ENCODE measurements around the gene AMELX.

AMELX gene

DNA sequence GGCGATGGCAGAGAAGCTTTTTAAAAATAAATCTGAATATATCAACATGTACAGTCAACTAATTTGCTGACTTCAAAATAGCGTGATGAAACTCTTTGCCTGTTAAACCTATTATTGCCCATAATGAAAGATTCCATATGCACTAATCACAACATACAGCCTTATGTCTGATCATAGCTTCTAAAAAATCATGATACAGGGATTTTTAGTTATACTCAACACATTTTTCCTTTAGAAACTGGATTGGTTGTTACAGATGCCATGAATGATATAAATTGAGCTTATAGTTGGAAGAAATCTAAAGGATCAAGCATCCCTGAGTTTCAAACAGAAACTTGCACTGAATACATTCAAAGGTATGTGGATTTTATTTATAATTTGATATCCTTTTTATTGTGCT, at the start of gene AMELX:
Gene AMELX (plus strand): TSS at position 301 of the 400 bp plus-strand sequence. CDS start 1,376 bp downstream, outside the sequence.
- no peak for DNase-seq (ENCODE audit: low read depth, low spot score)

DNA sequence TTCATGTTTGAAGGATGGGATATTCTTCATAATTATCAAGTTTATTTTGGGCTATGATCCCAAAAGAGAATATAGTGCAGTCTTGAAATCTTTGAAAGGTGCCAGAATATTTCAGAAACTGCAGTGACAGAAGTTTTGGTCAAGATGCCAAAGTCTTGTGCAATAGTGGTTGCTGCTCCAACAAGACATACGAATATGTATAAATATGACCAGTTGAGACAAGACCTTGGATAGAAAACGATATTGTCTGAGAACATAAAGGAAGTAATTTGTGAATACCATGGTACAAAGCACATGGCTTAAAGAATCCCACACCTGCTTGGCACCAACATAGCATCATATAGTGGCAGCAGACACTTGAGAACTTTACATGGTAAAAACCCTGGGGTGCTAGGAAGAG, 48.6 kb upstream of the AMELX start:
- no peak for DNase-seq (ENCODE audit: low read depth, low spot score)

DNA sequence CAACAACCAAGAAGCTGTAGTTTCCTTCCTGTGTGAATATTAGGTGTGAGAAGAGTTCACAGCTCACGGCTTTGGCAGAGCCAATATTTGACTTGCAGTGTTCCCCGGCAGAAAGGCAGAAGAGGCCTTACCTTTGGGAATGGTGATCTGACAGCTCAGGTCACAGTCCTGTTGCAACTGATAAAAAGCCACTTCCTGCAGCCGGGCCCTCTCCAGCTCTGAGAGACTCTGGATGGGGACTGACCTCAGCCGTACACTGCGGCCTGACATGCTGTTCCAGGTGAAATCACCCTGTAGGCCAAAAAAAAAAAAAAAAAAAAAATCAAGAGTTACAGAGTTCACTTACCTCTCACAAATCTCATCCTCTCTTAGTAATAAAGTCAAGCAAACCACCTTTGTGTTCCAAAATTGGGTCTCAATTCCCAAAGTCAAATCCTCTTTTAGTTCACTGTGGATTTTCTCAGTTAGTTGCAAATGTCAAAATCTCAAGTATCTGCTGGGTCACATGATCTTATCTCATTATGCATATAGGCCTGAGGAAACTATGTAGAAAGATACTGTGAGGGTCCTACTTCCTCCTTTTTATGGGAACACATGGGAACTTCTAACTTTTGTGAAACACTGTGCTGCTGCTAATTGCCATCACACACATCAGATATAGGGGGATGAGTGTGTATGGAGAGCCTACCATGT, 38.6 kb upstream of the AMELX start:
- no peak for DNase-seq (ENCODE audit: low read depth, low spot score)

DNA sequence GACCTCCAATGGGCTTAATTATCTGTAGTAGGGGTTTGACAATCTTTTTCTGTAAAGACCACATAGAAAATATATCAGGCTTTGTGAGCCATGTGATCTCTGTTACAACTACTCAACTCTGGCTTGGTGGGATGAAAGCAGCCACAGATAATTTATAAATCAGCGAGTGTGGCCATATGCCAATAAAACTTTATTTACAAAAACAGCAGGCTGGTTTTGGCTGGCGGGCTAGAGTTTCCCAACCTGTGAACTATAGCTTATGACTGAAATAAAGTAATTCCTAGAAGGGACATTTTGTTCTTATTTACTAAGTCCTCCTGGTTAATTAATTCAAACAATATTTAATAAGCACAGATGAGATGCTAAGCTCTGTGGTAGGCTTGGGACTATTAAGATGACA, 35.9 kb upstream of the AMELX start:
- no peak for DNase-seq (ENCODE audit: low read depth, low spot score)

DNA sequence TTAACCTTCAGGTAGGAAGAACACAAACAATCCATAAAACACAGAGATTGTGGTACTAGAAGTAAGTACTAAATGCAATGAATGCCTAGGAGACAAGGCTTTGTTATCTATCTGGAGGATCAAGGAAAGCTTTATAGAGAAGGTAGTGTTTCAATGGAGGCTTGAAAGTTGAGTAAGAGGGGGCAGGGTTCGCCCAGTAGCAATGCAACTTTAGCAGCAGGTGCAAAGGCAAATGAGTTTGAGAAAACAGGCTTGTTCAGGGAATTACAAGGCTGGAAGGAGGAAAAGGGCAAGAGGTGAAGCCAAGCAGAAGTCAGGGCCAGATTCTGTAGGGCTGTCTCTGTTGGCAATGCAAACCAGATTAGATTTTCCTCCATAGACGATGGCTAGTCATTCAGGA, 35.5 kb upstream of the AMELX start:
- no peak for DNase-seq (ENCODE audit: low read depth, low spot score)

DNA sequence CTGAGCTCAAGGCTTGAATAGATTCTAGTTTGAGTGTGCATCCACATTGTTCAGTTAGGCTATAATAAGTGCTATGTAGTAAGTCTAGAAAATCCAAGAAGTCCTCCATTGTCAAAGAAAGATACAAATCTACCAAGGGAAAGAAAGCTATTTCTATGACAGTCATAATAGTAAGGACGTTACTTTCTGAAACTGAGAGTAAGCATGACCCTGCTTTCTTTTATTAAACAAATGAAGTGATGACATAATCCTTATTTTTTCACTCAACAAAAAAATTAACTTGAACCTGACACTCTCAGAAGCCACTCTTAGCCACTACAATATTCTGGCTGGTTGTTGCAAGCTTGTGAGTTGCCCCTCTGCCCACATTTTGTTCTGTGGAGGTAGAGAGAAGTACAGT, 33.8 kb upstream of the AMELX start:
- no peak for DNase-seq (ENCODE audit: low read depth, low spot score)

DNA sequence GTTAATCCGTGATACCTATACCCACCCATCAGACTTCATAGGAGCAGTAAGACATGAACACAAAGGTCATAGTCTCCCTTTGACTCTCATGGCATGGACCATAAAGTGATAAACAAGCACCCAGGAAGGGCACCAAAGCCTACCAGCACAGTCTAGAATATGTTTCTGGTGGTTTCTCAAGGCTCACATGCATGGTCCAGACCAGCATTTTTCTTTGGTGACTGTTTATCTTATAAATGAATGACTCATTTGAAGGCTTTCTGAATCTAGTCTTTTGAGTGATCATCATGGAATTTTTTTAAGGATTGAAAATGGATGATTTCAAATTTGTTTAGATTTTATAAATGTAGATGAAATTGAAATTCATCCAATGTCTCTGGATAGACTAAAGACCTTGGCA, 32.0 kb upstream of the AMELX start:
- DNase-seq (ENCODE audit: low read depth, low spot score) = no peak

DNA sequence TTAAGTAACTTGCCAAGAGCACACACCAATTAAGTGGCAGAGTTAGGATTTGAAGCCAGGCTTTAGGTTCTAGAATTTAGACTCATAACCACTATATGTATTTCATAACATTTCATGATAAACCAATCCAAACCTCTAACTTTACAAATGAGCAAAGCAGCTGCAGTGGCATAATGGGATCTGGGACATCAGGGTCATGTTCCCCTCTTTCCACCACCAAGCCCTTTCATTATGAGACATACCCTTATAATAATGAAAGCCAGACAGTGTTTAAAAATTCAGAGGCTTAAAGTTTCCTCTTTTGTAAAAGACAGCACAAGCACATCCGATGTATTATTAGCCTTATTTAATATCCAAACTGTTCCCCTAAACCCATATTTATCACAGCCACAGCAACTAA, 28.3 kb upstream of the AMELX start:
- no peak for DNase-seq (ENCODE audit: low read depth, low spot score)

DNA sequence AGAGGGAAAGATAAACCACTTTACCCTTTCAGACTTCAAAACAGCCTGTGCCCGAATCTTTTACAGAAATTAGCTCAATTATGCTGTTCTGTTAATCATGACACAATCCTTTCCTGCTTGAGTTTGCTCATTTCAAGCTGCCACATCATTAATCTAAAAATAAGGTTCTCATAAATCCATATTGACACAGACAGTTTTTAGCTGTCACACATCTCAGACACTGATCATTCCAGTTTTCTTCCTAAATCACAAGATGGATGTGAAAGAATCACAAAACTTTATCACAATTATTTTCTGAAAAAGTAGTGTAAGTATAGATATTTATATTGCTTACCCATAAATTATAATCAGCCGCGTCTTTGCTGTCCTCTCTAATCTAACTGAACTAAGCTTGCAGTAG, 27.9 kb upstream of the AMELX start:
- DNase-seq (ENCODE audit: low read depth, low spot score) = no peak

DNA sequence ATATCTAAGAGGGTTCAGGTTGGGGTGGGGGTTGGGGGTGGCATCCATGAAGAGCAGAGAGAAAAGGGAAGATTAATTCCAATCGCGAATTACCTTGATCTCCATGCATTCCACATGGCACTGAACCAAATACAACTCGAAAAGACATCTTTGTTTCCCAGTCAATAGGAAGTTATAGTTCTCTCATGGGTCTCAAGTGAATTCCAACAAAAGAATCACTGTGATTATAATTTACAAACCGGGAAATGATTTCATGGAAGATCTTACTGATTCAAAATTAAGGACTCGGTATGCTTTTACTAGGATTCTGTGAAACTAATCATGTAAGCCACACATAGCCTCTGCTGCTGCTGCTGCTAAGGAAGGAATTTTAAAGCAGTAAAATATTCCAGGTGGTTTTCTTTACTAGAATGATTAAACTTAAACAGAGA, 26.6 kb upstream of the AMELX start:
- no peak for DNase-seq (ENCODE audit: low read depth, low spot score)

DNA sequence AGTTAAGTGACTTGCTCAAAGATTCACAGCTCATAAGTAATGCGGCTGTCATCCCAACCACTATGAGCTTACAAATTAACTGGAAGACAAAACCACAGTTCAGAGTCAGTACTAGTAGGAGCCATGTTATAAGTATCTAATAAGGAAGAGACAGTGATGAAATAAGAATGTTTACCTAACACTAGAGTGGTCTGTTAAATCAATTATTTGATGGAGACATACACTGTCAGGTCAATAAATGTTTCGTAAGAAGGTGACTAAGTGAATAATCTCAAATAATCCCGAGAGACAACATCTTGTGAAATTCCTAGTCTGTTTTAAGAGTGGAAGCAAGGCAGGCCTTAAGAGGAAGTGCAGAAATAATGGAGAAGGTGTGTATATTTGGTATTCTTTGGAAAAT, 25.8 kb upstream of the AMELX start:
- DNase-seq (ENCODE audit: low read depth, low spot score) = no peak

DNA sequence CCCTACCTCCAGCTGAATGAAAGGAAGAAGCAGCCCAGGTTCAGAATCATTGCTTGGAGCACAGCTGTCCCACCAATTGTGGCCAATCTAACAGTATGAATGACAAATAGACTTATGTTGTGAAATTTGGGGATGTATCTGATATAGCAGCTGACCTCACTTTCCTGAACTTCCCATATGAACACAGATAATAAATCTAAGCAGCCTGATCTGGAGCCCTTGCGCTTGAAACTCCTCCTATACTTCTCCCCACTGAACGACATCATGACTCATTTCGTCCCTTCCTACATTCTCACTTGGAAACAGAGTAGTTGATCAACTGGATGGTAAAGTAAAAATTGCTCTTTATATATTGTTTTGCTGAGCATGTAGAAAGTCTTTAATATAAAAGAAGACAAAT, 24.2 kb upstream of the AMELX start:
- no peak for DNase-seq (ENCODE audit: low read depth, low spot score)

DNA sequence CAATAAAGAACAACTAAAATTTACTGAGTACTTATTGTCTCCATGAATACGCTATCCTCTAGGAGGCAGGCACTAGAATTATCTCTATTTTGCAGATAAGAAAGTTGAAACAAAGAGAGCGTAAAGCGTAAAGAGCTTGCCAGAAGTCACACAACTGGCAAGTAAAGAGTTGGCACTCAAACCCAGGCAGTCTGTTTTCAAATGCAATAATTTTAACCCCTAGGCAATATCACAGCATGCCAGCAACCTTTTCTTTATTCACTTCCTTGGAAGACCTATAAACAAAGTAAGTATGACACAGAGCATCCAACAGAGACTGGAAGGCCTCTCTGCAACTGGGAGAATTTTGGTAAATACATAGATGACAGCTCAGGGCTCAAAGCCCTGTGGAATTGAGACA, 23.2 kb upstream of the AMELX start:
- DNase-seq (ENCODE audit: low read depth, low spot score) = no peak

DNA sequence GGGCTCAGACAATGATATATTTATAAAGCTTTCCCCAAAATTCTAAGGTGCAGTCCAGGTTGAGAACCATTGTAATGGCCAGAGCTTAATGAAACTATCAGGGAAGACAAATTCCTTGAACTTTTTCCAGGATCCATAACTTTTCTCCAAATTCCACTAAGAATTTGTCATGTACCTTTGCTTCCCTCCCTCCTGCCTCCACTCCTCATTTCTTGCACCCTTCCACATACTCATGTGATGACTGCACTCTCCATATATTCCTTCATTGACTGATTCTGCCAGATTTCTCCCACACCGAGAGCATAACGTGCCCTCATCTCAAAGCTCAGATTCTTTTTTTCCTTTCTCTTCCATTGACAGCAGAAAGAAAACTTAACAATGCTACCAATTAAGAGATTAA, 20.9 kb upstream of the AMELX start:
- no peak for DNase-seq (ENCODE audit: low read depth, low spot score)

DNA sequence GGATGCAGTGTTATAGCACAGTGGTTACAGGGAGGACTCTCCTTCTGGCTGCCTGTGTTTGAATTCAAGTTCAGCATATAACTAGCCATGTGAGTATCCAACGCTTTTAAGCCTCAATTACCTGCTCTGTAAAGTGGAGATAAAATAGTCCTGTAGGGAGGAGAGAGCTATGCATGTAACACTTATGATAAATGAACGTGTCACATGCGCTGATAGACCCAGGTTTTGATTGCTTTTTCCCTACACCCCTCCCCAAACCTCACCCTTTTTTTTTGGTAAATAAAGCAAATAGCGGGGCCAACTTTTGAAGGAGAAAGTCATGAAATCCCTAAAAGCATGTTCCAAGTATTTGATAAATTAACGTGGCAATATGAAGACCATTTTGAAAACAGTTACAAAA, 20.4 kb upstream of the AMELX start:
- no peak for DNase-seq (ENCODE audit: low read depth, low spot score)

DNA sequence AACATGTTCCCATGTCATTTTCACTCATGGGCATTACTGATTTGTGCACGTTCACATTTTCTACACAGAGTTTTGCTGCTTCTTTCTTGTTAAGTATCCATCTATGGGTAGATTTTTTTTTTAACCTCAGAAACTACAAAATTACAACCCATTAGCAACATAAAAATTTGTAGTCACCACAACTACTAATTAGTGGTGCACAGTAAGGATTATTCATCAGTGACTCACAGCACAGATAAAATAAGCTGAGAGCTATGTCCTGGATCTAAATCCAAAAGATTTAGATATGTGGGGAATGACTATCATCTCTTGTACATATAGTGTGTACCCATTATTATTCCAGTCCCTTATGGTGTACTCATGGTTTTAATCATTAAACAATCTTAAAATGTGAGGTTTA, 19.7 kb upstream of the AMELX start:
- DNase-seq (ENCODE audit: low read depth, low spot score) = no peak

DNA sequence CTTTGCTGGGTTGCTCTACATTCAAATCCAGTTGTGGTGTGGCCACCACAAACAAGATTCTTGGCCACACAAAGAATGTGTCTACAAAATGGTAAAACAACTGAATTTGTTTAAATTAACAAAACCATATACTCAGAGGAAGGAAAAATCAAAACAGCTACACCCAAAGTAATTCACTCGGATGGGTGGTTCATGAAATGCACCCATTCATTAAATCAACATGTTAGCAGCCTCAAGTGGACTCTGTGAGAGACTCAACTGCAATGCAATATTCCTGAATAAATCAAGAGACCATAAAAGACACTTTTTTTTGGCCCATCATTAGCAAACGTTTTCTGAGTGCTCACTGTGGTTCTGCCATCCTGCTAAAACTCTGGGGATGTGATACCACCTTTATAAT, 11.2 kb upstream of the AMELX start:
- DNase-seq (ENCODE audit: low read depth, low spot score) = no peak

DNA sequence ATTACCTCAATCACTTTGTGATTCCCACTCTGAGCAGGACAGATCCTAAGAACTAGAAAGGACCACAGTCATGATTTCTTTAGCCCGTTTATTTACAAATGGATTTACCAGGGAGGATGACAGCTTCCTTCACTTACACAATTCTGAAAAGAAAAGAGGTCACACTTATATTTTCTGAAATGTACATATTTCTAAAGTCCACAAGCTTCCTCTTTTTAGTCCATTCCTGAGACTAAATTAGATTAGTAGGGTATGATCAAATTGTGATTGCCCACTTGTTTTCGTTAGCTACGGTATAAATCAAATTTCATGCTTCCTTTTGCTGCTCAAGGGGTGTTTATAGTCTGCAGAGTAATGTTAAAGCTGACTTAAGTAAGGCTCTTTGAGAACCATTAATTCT, 7.6 kb upstream of the AMELX start:
- no peak for DNase-seq (ENCODE audit: low read depth, low spot score)

DNA sequence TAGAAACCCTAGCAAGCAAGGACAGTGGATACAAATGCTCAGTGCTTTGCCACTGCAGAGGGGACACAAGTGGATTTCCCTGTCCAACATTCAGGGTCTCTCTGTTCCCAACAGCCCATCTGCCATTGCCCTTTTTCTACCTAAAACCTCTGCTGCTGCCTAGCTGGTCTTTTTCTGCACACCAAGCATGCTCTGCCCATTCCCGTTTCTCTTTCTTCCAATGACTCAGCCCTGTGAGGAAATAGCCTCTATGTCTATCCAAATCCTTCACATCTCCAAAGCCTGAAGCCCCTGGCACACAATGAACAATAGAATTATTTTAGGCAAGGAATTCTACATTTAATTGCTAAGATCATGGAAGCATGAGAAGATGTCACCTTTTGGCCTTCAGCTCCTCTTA, 5.7 kb upstream of the AMELX start:
- DNase-seq (ENCODE audit: low read depth, low spot score) = no peak

DNA sequence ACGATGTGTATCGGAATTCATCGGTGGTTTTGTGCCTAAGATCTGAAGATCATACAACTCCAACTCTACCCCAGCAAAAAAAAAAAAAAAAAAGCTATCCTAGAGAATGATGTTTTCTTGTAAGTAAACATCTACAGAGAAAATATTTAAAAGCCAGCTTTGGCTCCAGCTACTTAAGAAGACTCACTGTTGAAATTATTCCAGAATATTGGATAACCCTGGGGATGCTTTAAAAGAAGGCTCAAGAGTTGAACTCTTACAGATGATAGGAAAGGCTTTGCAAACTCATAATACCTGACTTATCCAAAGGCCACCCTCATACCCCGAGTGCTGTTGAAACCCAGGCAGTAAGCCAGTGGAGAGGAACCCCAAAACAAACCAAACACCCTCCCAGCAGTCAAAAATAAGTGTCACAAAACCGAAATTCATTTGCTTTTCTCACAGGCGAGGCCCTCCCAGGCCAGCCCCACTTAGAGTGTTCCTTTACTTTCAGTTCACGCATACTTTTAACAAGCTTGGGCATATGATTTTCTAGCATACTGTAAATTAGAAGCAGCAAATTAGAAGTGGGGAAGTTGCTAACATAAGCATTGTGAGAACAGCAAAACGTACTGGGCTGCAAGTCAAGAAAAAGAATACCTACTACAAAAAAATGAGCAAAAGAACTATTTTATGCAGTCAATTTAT, 2.7 kb upstream of the AMELX start:
- DNase-seq (ENCODE audit: low read depth, low spot score) = no peak

DNA sequence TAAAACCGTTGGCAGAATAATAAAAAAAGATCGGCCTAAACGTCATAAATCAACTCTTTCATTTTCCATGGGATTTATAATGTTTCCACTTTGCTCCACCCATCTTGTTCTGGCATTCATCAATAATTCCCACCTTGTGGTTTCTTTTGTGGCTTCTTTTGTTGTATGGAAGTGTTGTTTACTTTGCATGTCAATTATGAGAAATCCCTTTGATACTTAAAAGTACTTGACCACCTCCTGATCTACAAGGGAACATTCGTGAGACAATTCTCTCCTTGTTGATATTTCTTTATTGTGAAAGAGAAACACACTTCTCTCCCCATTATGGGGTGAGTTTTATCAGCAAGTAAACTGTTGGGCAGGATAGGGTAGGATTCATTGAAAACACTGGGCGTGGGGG, 2.8 kb downstream of the AMELX start:
- no peak for DNase-seq (ENCODE audit: low read depth, low spot score)

DNA sequence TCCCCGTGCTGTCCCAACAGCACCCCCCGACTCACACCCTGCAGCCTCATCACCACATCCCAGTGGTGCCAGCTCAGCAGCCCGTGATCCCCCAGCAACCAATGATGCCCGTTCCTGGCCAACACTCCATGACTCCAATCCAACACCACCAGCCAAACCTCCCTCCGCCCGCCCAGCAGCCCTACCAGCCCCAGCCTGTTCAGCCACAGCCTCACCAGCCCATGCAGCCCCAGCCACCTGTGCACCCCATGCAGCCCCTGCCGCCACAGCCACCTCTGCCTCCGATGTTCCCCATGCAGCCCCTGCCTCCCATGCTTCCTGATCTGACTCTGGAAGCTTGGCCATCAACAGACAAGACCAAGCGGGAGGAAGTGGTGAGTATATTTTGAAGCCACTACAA, 5.4 kb downstream of the AMELX start:
- DNase-seq (ENCODE audit: low read depth, low spot score) = no peak

DNA sequence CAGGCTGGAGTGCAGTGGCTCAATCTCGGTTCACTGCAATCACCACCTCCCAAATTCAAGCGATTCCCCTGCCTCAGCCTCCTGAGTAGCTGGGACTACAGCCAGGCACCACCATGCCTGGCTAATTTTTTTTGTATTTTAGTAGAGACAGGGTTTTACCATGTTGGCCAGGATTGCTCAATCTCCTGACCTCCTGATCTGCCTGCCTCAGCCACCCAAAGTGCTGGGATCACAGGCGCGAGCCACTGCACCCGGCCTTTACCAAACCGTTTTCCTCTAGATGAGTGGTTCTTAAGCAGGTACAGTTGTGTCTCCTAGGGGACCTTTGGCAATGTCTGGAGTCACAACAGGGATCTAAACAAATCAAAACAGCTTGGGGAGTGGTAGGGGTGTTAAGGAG, 11.6 kb downstream of the AMELX start:
- no peak for DNase-seq (ENCODE audit: low read depth, low spot score)

DNA sequence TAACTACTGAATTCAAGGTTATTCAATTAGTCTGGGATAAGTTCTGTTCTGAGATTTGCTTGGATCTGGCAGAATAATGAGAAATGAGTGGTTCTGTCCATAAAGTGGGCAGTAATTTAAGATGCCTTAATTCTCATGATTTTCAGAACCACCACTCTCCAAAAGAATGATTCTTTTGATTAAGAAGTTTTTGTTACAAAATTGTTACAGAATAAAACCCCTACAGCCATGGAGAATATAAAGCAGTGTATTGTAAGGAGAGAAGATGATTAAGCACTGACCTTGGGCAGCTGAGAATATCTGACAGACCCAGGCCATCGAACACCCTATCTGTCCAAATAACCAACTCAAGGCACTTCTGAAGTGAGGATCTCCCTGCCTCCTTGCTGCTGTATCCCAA, 12.4 kb downstream of the AMELX start:
- no peak for DNase-seq (ENCODE audit: low read depth, low spot score)
